Measurements from ENCODE around the gene GJD3. TPM values are rescaled to one million over a fixed set of nuclear protein-coding genes. Genes with fewer than 3 reads are reported as not detected.

The GJD3 gene
- total and polyA plus RNA-seq, 8 donors = 0.55 to 1.2 TPM; not detected in 6

DNA sequence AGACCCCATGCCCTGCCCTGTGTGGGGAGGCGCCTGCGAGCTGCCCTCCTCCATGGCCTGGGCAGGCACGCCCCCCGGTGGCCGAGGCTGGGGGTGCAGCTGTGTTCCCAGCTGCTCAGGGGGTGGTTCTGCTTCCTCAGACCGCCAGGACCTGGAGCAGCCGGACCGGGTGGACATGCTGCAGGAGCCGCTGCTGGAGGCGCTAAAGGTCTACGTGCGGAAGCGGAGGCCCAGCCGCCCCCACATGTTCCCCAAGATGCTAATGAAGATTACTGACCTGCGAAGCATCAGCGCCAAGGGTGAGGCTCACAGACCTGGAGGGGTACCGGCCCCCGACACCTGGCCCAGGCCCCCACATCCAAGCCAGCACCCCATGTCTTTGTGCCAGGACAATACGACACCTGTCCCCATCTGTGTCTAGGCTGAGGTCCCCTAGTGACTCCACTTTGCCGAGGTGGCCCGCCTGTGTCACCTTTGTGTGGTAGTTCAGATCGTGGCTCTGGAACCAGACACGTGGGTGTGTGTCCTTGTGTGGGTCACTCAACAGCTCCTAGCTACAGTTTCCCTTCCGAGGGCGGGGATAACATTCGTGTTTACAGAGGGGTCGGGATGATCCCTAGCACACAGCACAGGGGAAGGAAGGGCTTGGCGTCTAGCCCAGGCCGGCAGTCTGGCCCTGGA is 9.3 kb downstream of the GJD3 start:
- Histone ChIP-seq H3K4me3 (no peak overlapping the region), H3K27me3 (no peaks in the 10 kb centered on the region), H3K9me3 (no peaks in the 10 kb centered on the region), H3K27ac (peak overlapping the region in 3 of 5 donors; percentile 14 to 65 (median 32)), H3K4me1 (peaks cover 23 to 74% (median 45%) of the 10 kb centered on the region in 4 donors), H3K36me3 (peaks cover 45 to 67% (median 57%) of the 10 kb centered on the region in 4 donors)
- 46 to 57% (median 51%) methylated on average over 13 to 29 of the region's 29 CpGs for WGBS, 5 donors
- intact Hi-C loops (cut with DNase I; ENCODE audit: low total_unique reads) = loop anchor here (2.0 kb wide), 1 partner anchor 52 kb away; no protein-coding TSS in a partner anchor
- peak; percentile 80 to 91 for DNase-seq
- TF ChIP-seq POLR2A (IDR thresholded peaks at IDR 0.05) (no peak), POLR2AphosphoS5 (IDR thresholded peaks at IDR 0.05) (peak in 1 of 3 donors; percentile 36), EP300 (IDR thresholded peaks at IDR 0.05) (no peak)
- TF ChIP-seq, protein P1, sequence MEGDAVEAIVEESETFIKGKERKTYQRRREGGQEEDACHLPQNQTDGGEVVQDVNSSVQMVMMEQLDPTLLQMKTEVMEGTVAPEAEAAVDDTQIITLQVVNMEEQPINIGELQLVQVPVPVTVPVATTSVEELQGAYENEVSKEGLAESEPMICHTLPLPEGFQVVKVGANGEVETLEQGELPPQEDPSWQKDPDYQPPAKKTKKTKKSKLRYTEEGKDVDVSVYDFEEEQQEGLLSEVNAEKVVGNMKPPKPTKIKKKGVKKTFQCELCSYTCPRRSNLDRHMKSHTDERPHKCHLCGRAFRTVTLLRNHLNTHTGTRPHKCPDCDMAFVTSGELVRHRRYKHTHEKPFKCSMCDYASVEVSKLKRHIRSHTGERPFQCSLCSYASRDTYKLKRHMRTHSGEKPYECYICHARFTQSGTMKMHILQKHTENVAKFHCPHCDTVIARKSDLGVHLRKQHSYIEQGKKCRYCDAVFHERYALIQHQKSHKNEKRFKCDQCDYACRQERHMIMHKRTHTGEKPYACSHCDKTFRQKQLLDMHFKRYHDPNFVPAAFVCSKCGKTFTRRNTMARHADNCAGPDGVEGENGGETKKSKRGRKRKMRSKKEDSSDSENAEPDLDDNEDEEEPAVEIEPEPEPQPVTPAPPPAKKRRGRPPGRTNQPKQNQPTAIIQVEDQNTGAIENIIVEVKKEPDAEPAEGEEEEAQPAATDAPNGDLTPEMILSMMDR (IDR thresholded peaks at IDR 0.05) = peak in 6 of 7 experiments; percentile 82 to 99 (median 94)

DNA sequence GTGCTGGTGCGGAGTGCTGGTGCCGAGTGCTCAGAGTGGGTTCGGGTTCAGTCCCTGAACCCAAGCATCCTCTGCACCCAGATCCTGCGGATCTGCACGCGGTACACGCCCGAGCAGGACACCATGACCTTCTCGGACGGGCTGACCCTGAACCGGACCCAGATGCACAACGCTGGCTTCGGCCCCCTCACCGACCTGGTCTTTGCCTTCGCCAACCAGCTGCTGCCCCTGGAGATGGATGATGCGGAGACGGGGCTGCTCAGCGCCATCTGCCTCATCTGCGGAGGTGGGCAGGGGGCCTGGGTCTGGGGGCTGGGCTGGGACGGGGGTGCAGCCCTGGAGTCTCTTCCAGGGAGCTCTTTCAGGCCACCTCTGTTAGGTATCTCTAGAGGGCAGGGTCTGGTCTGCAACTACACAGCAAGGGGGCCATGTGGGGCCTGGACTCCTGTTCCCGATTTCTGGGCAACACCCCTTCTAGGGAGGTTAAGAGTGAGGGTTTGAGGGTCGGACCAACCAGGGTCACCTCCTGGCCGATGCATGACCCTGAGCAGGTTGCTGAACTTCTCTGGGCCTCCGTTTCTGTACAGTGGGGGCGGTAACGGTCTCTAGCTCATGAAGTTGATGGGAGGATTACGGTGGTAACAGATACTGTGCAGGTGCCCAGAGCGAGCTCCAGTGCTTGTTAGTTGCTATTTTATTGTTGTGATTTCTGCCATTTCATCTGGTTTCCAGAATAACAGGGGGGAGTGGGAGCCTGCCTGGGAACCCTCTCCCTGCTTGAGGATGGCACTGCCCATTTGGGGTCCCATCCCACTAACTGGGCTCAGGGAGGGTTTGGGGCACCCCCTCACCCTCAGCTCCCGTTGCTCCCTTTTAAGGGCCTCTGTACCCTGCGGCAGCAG is 10.1 kb downstream of the GJD3 start:
- H3K9me3 ChIP-seq = no peaks in the 10 kb centered on the region
- intact Hi-C loops (cut with DNase I; ENCODE audit: low total_unique reads) = loop anchor here (2.0 kb wide), 1 partner anchor 52 kb away; no protein-coding TSS in a partner anchor
- 76 to 85% (median 80%) methylated on average over 24 to 30 of the region's 30 CpGs for WGBS, 5 donors
- H3K27me3 ChIP-seq = no peaks in the 10 kb centered on the region
- peak in 1 of 2 donors; percentile 26 for DNase-seq
- no peak for TF ChIP-seq POLR2AphosphoS5 (IDR thresholded peaks at IDR 0.05)
- TF ChIP-seq EP300 (IDR thresholded peaks at IDR 0.05) = no peak
- TF ChIP-seq POLR2A (IDR thresholded peaks at IDR 0.05) = no peak
- TF ChIP-seq, protein P1 (IDR thresholded peaks at IDR 0.05) = no peak
- H3K4me1 ChIP-seq = peaks cover 31 to 82% (median 53%) of the 10 kb centered on the region in 4 donors
- peak overlapping the region in 3 of 5 donors; percentile 14 to 65 (median 32) for H3K27ac ChIP-seq
- no peak overlapping the region for H3K4me3 ChIP-seq
- peaks cover 45 to 75% (median 62%) of the 10 kb centered on the region in 4 donors for H3K36me3 ChIP-seq

DNA sequence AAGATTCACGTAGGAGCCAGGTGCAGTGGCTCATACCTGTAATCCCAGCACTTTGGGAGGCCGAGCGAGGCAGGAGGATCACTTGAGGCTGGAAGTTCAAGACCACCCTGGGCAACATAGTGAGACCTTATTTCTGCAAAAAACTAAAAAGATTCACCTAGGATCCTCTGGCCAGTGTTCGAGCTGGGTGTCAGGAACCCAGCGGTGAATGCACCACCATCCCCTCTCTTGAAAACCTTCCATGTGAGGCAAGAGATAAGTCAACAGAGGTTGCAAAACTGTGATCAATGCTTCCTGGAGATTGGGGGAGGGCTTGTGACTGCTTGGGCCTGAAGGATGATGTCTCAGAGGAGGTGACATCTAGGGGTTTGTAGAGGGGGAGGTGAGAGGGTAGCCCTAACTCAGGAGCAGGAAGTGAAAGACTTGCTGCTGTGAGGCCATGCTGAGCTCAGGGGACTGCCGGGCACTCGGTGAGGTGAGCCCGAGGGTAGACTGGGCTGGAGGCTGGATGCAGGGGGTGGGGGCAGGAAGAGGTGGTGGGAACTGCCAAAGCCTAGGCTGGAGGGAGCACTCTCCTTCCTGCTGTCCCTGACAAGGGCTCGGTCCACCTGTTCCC is 11.7 kb downstream of the GJD3 start:
- peak in 1 of 2 donors; percentile 26 for DNase-seq
- no peaks in the 10 kb centered on the region for H3K9me3 ChIP-seq
- H3K36me3 ChIP-seq = peaks cover 45 to 88% (median 70%) of the 10 kb centered on the region in 4 donors
- TF ChIP-seq EP300 (IDR thresholded peaks at IDR 0.05) (no peak), POLR2A (IDR thresholded peaks at IDR 0.05) (no peak), POLR2AphosphoS5 (IDR thresholded peaks at IDR 0.05) (no peak)
- TF ChIP-seq, protein P1 (IDR thresholded peaks at IDR 0.05) = no peak
- H3K27me3 ChIP-seq = no peaks in the 10 kb centered on the region
- no peak overlapping the region for H3K4me3 ChIP-seq
- intact Hi-C loops (cut with DNase I; ENCODE audit: low total_unique reads) = no loop called here
- H3K4me1 ChIP-seq = peaks cover 43 to 84% (median 62%) of the 10 kb centered on the region in 4 donors
- peak overlapping the region in 1 of 5 donors; percentile 44 for H3K27ac ChIP-seq
- 73 to 84% (median 81%) methylated on average over 8 to 9 of the region's 9 CpGs for WGBS, 5 donors
